Measurements from ENCODE around the gene SNX25.

GRCh38 chr4:185390941-185391340 lies 181.5 kb downstream of the SNX25 start:
- no peak for TF ChIP-seq CTCF (IDR thresholded peaks at IDR 0.05 in 4 of 5, conservative IDR thresholded peaks at IDR 0.05 in 1 of 5)
- TF ChIP-seq POLR2A (IDR thresholded peaks at IDR 0.05), result no peak

Measured in gastrocnemius medialis (tissue), 4 donors.